Neuronal stem cell (in vitro differentiated cells): Measurements from ENCODE around the gene PLP1.

Source experiments
- DNase-seq: peaks from one replicate; pipeline ENCODE4 v3.0.0-alpha.2; 2013; ENCODE audit warnings: low spot score
- H2AFZ ChIP-seq: one replicate; pipeline ENCODE4 v1.6.1; 2013; ENCODE audit warnings: mild to moderate bottlenecking, low read length, inconsistent platforms
- H2AK5ac ChIP-seq: 2 replicates; pipeline ENCODE4 v1.6.1; 2013; ENCODE audit warnings: low read depth, mild to moderate bottlenecking, inconsistent platforms, low read length, moderate library complexity, mixed read lengths
- H2BK120ac ChIP-seq: 2 replicates; pipeline ENCODE4 v1.6.1; 2013; ENCODE audit warnings: low read depth, mild to moderate bottlenecking, inconsistent platforms, low read length, moderate library complexity, mixed read lengths
- H2BK12ac ChIP-seq: one replicate; pipeline ENCODE4 v1.6.1; 2013; ENCODE audit warnings: low read length, inconsistent platforms
- H2BK15ac ChIP-seq: 2 replicates; pipeline ENCODE4 v1.6.1; 2013; ENCODE audit warnings: mild to moderate bottlenecking, low read length, inconsistent platforms, mixed read lengths
- H2BK5ac ChIP-seq: one replicate; pipeline ENCODE4 v1.6.1; 2013; ENCODE audit warnings: inconsistent platforms, mild to moderate bottlenecking, low read length, moderate library complexity
- H3K14ac ChIP-seq: one replicate; pipeline ENCODE4 v1.6.1; 2013; ENCODE audit warnings: low read length, inconsistent platforms
- H3K18ac ChIP-seq: 2 replicates; pipeline ENCODE4 v1.6.1; 2013; ENCODE audit warnings: low read length, inconsistent platforms
- H3K23ac ChIP-seq: 2 replicates; pipeline ENCODE4 v1.6.1; 2013; ENCODE audit warnings: low read depth, mild to moderate bottlenecking, mixed read lengths, low read length, inconsistent platforms; ENCODE audit not compliant: poor library complexity
- H3K27ac ChIP-seq: replicated peaks from 3 replicates; pipeline ENCODE4 v1.5.1; 2013; ENCODE audit warnings: low read length, inconsistent platforms
- H3K27me3 ChIP-seq, 3 experiments: 2 replicates each; pipeline ENCODE4 v1.6.1; 2013; ENCODE audit warnings: low read length in 3 of 3, mild to moderate bottlenecking in 2 of 3, inconsistent platforms in 1 of 3, low read depth in 1 of 3, mixed read lengths in 1 of 3, moderate library complexity in 1 of 3; ENCODE audit not compliant: control insufficient read depth in 3 of 3, insufficient read depth in 3 of 3
- H3K36me3 ChIP-seq, 2 donors: replicated peaks in 1 of 2; 2 replicates each; pipeline ENCODE4 v1.6.1; 2013; ENCODE audit warnings: low read length in 2 of 2; ENCODE audit not compliant: control insufficient read depth in 2 of 2, insufficient read depth in 2 of 2
- H3K4ac ChIP-seq: 2 replicates; pipeline ENCODE4 v1.6.1; 2013; ENCODE audit warnings: inconsistent platforms, mild to moderate bottlenecking, low read length, moderate library complexity
- H3K4me1 ChIP-seq, 2 donors: 1 replicate in 1 of 2; 2 replicates in 1 of 2; pipeline ENCODE4 v1.6.1; 2013; ENCODE audit warnings: low read length in 2 of 2, low read depth in 1 of 2; ENCODE audit not compliant: control insufficient read depth in 2 of 2, insufficient read depth in 1 of 2
- H3K4me2 ChIP-seq: one replicate; pipeline ENCODE4 v1.6.1; 2013; ENCODE audit warnings: mild to moderate bottlenecking, low read length, inconsistent platforms; ENCODE audit not compliant: insufficient read depth, poor library complexity, severe bottlenecking
- H3K4me3 ChIP-seq, 2 donors: 2 replicates each; pipeline ENCODE4 v1.5.1; 2013; ENCODE audit warnings: low read length in 2 of 2, mild to moderate bottlenecking in 2 of 2, inconsistent platforms in 1 of 2, moderate library complexity in 1 of 2
- H3K79me1 ChIP-seq: one replicate; pipeline ENCODE4 v1.6.1; 2013; ENCODE audit warnings: low read depth, mild to moderate bottlenecking, inconsistent platforms, low read length, moderate library complexity
- H3K9ac ChIP-seq: one replicate; pipeline ENCODE4 v1.6.1; 2013; ENCODE audit warnings: mild to moderate bottlenecking, low read depth, low read length, inconsistent platforms; ENCODE audit not compliant: poor library complexity
- H3K9me3 ChIP-seq, 2 donors: replicated peaks in 1 of 2; 2 replicates each; pipeline versions ENCODE3 to v1.6.1; 2013; ENCODE audit warnings: low read length in 2 of 2, mild to moderate bottlenecking in 2 of 2, inconsistent platforms in 1 of 2, low read depth in 1 of 2, mixed read lengths in 1 of 2, moderate library complexity in 1 of 2; ENCODE audit not compliant: control insufficient read depth in 2 of 2, insufficient read depth in 1 of 2
- H4K8ac ChIP-seq: one replicate; pipeline ENCODE4 v1.6.1; 2013; ENCODE audit warnings: low read depth, mild to moderate bottlenecking, inconsistent platforms, low read length, moderate library complexity
- H4K91ac ChIP-seq: one replicate; pipeline ENCODE4 v1.6.1; 2013; ENCODE audit warnings: low read length, low read depth, mild to moderate bottlenecking, inconsistent platforms; ENCODE audit not compliant: poor library complexity
- WGBS, 2 donors: extraction: QIAGEN DNeasy Blood & Tissue Kit; methylation state at CpG; one replicate each; pipeline ENCODE4 v1.1.7; 2013; ENCODE audit warnings: missing lambda C conversion rate in 2 of 2, mixed read lengths in 1 of 2; ENCODE audit not compliant: insufficient read length in 2 of 2, insufficient replicate concordance in 1 of 2; ENCODE audit errors: extremely low coverage in 2 of 2; 5-methylcytosine and 5-hydroxymethylcytosine counted together

PLP1 gene

GRCh38 chrX:103739421-103739820, 37.2 kb upstream of the PLP1 start:
- Histone ChIP-seq H4K91ac (no peak overlapping the region), H2BK120ac (no peak overlapping the region), H3K27me3 (peaks cover 0 to 4% (median 0%) of the 10 kb centered on the region in 3 experiments), H3K23ac (no peak overlapping the region), H3K36me3 (no peaks in the 10 kb centered on the region), H3K14ac (no peak overlapping the region), H3K79me1 (no peaks in the 10 kb centered on the region), H4K8ac (peak overlapping the region; percentile 17), H2BK15ac (no peak overlapping the region), H3K9ac (no peak overlapping the region), H3K4ac (no peak overlapping the region), H3K4me2 (no peak overlapping the region), H2BK12ac (no peak overlapping the region), H2BK5ac (no peak overlapping the region), H3K9me3 (no peaks in the 10 kb centered on the region), H3K4me3 (no peak overlapping the region), H2AFZ (no peak overlapping the region), H3K27ac (no peak overlapping the region), H3K18ac (no peak overlapping the region), H2AK5ac (no peak overlapping the region), H3K4me1 (peaks cover 3 to 4% of the 10 kb centered on the region in 2 donors)
- no peak for DNase-seq
- WGBS, 2 donors = no CpG with 5 or more reads among the region's 1 CpG

GRCh38 chrX:103741879-103742278, 34.8 kb upstream of the PLP1 start:
- WGBS, 2 donors = no CpG with 5 or more reads among the region's 1 CpG
- no peak overlapping the region for H3K9ac ChIP-seq
- no peak overlapping the region for H3K14ac ChIP-seq
- H3K27ac ChIP-seq = no peak overlapping the region
- DNase-seq = no peak
- no peak overlapping the region for H2BK12ac ChIP-seq
- H3K4ac ChIP-seq = no peak overlapping the region
- no peaks in the 10 kb centered on the region for H3K79me1 ChIP-seq
- H3K23ac ChIP-seq = no peak overlapping the region
- H3K36me3 ChIP-seq = no peaks in the 10 kb centered on the region
- no peak overlapping the region for H2BK15ac ChIP-seq
- H3K4me1 ChIP-seq = peaks cover 4 to 9% of the 10 kb centered on the region in 2 donors
- H2BK5ac ChIP-seq = no peak overlapping the region
- no peak overlapping the region for H2AFZ ChIP-seq
- no peak overlapping the region for H2AK5ac ChIP-seq
- no peak overlapping the region for H4K8ac ChIP-seq
- no peak overlapping the region for H3K4me2 ChIP-seq
- H3K27me3 ChIP-seq = peaks cover 0 to 18% (median 0%) of the 10 kb centered on the region in 3 experiments
- H3K18ac ChIP-seq = no peak overlapping the region
- no peaks in the 10 kb centered on the region for H3K9me3 ChIP-seq
- H2BK120ac ChIP-seq = no peak overlapping the region
- no peak overlapping the region for H3K4me3 ChIP-seq
- no peak overlapping the region for H4K91ac ChIP-seq

- no peak overlapping the region for H2BK120ac ChIP-seq
- H4K91ac ChIP-seq = no peak overlapping the region
- H3K4ac ChIP-seq = no peak overlapping the region
- no peak overlapping the region for H2BK5ac ChIP-seq
- no peak overlapping the region for H3K4me2 ChIP-seq
- H3K27me3 ChIP-seq = peaks cover 0 to 21% (median 0%) of the 10 kb centered on the region in 3 experiments
- H4K8ac ChIP-seq = no peak overlapping the region
- WGBS, 2 donors = no CpG with 5 or more reads among the region's 6 CpGs
- no peaks in the 10 kb centered on the region for H3K79me1 ChIP-seq
- no peak overlapping the region for H3K23ac ChIP-seq
- DNase-seq = no peak
- H2BK15ac ChIP-seq = no peak overlapping the region
- no peak overlapping the region for H3K18ac ChIP-seq
- H3K9ac ChIP-seq = no peak overlapping the region
- no peaks in the 10 kb centered on the region for H3K9me3 ChIP-seq
- no peak overlapping the region for H2BK12ac ChIP-seq
- H3K27ac ChIP-seq = no peak overlapping the region
- H3K4me1 ChIP-seq = peaks cover 4 to 11% of the 10 kb centered on the region in 2 donors
- H2AFZ ChIP-seq = no peak overlapping the region
- H3K4me3 ChIP-seq = no peak overlapping the region
- H3K36me3 ChIP-seq = no peaks in the 10 kb centered on the region
- no peak overlapping the region for H3K14ac ChIP-seq
- H2AK5ac ChIP-seq = no peak overlapping the region
These were observed 34.3 kb upstream of the PLP1 start for GRCh38 chrX:103742339-103742738.

GRCh38 chrX:103747163-103747562, 29.5 kb upstream of the PLP1 start:
- Histone ChIP-seq H2BK5ac (no peak overlapping the region), H3K4me1 (peaks cover 0 to 14% of the 10 kb centered on the region in 2 donors), H3K9ac (no peak overlapping the region), H2AFZ (no peak overlapping the region), H3K14ac (no peak overlapping the region), H3K36me3 (no peaks in the 10 kb centered on the region), H4K8ac (no peak overlapping the region), H3K4me3 (no peak overlapping the region), H4K91ac (no peak overlapping the region), H2BK15ac (no peak overlapping the region), H3K79me1 (no peaks in the 10 kb centered on the region), H3K4me2 (no peak overlapping the region), H3K23ac (no peak overlapping the region), H3K9me3 (no peaks in the 10 kb centered on the region), H2AK5ac (no peak overlapping the region), H2BK120ac (no peak overlapping the region), H3K18ac (peak overlapping the region; percentile 52), H3K27ac (peak overlapping the region; percentile 76), H3K27me3 (peaks cover 0 to 31% (median 0%) of the 10 kb centered on the region in 3 experiments), H3K4ac (no peak overlapping the region), H2BK12ac (no peak overlapping the region)
- WGBS, 2 donors = no CpG with 5 or more reads among the region's 2 CpGs
- DNase-seq = peak; percentile 27
